K562 (cell line): ENCODE measurements around the gene FUBP3. TPM values are rescaled to one million over a fixed set of nuclear protein-coding genes. Genes with fewer than 3 reads are reported as not detected.

Experiments used
- BHLHE40 ChIP-seq: IDR thresholded peaks from 2 replicates; pipeline ENCODE4 v1.6.1; 2011; ENCODE audit warnings: low read length, improper control_type of control experiment
- HNRNPLL ChIP-seq: fragments of 200-400 bp; formaldehyde crosslinking; IDR thresholded peaks from 2 replicates; pipeline ENCODE4 v1.6.1; 2017; ENCODE audit warnings: low read length, low read depth, mild to moderate bottlenecking; ENCODE audit not compliant: poor library complexity, severe bottlenecking
- IRF9 ChIP-seq: fragments of 450-650 bp; IDR thresholded peaks from 2 replicates; pipeline ENCODE4 v1.6.1; 2016; ENCODE audit warnings: missing biosample characterization, missing genetic modification characterization
- MAFF ChIP-seq: IDR thresholded peaks from 2 replicates; pipeline ENCODE4 v1.6.1; 2012; ENCODE audit warnings: low read length, improper control_type of control experiment
- MEIS2 ChIP-seq: fragments of 450-650 bp; IDR thresholded peaks from 2 replicates; pipeline ENCODE4 v1.6.1; 2014; ENCODE audit warnings: mild to moderate bottlenecking; ENCODE audit not compliant: partially characterized antibody
- polyA plus RNA-seq, 8 experiments: library from polyadenylated mRNA; depleted of rRNA in 4 of 8; stranded (reverse) in 5 of 8; unstranded in 3 of 8; fragments of >200 nt; fragmentation: Nextera tagmentation in 2 of 8; fragmentation: Illumina TruSeq in 1 of 8; extraction: Ambion mirVana in 2 of 8; extraction: Trizol in 1 of 8; gene quantifications; 2 replicates each; pipeline versions ENCODE4 v1.2.1 to v1.2.3, GENCODE V29; 2011 to 2014; ENCODE audit warnings: inconsistent platforms in 1 of 8, missing spikeins in 1 of 8
- total RNA-seq, 7 experiments: library from RNA; depleted of rRNA in 6 of 7; stranded (reverse); fragments of >200 nt in 6 of 7; fragmentation: Illumina TruSeq in 2 of 7; extraction: Trizol in 2 of 7; gene quantifications; 2 replicates each; pipeline versions ENCODE4 v1.2.1 to v1.2.3, GENCODE V29; 2011 to 2021; ENCODE audit warnings: low replicate concordance in 1 of 7
- TF ChIP-seq, protein P1 (sequence below), 2 experiments: fragments of 450-650 bp; formaldehyde crosslinking in 1 of 2; IDR thresholded peaks; 2 replicates each; pipeline versions ENCODE4 v1.4.0 to v1.6.1; 2014 to 2020; ENCODE audit warnings: mild to moderate bottlenecking in 2 of 2, borderline replicate concordance in 1 of 2, low read depth in 1 of 2
- TF ChIP-seq, protein P2 (sequence below), 2 experiments: IDR thresholded peaks in 1 of 2; conservative IDR thresholded peaks in 1 of 2; 2 replicates each; pipeline ENCODE4 v1.6.1; 2016; ENCODE audit warnings: low read depth in 2 of 2, mild to moderate bottlenecking in 1 of 2, missing compliant biosample characterization in 1 of 2, missing genetic modification characterization in 1 of 2, moderate library complexity in 1 of 2

FUBP3 gene
- total and polyA plus RNA-seq, 9 of the 15 experiments (the other 6 are each of a cell fraction or from before 2014, with no cell fraction given): 3.0 to 64.0 (median 48.1) TPM

GRCh38 chr9:130627896-130628792 lies 48.8 kb downstream of the FUBP3 start (continued):
- TF ChIP-seq, protein P1, sequence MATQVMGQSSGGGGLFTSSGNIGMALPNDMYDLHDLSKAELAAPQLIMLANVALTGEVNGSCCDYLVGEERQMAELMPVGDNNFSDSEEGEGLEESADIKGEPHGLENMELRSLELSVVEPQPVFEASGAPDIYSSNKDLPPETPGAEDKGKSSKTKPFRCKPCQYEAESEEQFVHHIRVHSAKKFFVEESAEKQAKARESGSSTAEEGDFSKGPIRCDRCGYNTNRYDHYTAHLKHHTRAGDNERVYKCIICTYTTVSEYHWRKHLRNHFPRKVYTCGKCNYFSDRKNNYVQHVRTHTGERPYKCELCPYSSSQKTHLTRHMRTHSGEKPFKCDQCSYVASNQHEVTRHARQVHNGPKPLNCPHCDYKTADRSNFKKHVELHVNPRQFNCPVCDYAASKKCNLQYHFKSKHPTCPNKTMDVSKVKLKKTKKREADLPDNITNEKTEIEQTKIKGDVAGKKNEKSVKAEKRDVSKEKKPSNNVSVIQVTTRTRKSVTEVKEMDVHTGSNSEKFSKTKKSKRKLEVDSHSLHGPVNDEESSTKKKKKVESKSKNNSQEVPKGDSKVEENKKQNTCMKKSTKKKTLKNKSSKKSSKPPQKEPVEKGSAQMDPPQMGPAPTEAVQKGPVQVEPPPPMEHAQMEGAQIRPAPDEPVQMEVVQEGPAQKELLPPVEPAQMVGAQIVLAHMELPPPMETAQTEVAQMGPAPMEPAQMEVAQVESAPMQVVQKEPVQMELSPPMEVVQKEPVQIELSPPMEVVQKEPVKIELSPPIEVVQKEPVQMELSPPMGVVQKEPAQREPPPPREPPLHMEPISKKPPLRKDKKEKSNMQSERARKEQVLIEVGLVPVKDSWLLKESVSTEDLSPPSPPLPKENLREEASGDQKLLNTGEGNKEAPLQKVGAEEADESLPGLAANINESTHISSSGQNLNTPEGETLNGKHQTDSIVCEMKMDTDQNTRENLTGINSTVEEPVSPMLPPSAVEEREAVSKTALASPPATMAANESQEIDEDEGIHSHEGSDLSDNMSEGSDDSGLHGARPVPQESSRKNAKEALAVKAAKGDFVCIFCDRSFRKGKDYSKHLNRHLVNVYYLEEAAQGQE (IDR thresholded peaks at IDR 0.05; ENCODE audit: borderline replicate concordance): no peak
- TF ChIP-seq, protein P1 (CRISPR knock-in tag; IDR thresholded peaks at IDR 0.05; ENCODE audit: low read depth): no peak
- TF ChIP-seq, protein P2, sequence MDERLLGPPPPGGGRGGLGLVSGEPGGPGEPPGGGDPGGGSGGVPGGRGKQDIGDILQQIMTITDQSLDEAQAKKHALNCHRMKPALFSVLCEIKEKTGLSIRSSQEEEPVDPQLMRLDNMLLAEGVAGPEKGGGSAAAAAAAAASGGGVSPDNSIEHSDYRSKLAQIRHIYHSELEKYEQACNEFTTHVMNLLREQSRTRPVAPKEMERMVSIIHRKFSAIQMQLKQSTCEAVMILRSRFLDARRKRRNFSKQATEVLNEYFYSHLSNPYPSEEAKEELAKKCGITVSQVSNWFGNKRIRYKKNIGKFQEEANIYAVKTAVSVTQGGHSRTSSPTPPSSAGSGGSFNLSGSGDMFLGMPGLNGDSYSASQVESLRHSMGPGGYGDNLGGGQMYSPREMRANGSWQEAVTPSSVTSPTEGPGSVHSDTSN (CRISPR knock-in tag; IDR thresholded peaks at IDR 0.05; ENCODE audit: low read depth): no peak
- TF ChIP-seq, protein P2 (tag; conservative IDR thresholded peaks at IDR 0.05; ENCODE audit: low read depth): 0 out of 2 replicates have a peak, but pooled peaks have one; percentile 20
- TF ChIP-seq MEIS2 (peak; percentile 49), HNRNPLL (peak; percentile 42), BHLHE40 (no peak), MAFF (no peak), IRF9 (tag) (no peak)
